Stimulated activated naive CD8-positive, alpha-beta T cell treated with anti-CD3 and anti-CD28 coated beads, Interleukin-15, amount 100 ng/mL, for 72 hours (primary cell): Measurements from ENCODE around the gene KRT7.
"Not testable (repeated sequence)": the region's sequence is repeated elsewhere in the genome, so short reads cannot be mapped to it uniquely, and the experiment has no call there.

Experiments
- ATAC-seq: fragments of 150-1000 bp; cut with Tn5 transposase; 2 replicates; pipeline ENCODE4 v1.10.0; 2021; ENCODE audit warnings: mild to moderate bottlenecking, moderate library complexity
- DNase-seq, 2 donors: peaks; one replicate each; pipeline ENCODE4 v3.0.0; 2021 to 2022
- H3K27ac Mint-ChIP-seq, 2 donors: one replicate each; pipeline ENCODE4 v1.8.0; 2022; ENCODE audit warnings: mild to moderate bottlenecking in 2 of 2, mixed read lengths in 2 of 2, moderate library complexity in 2 of 2
- H3K27me3 Mint-ChIP-seq: one replicate; pipeline ENCODE4 v1.8.0; 2022; ENCODE audit warnings: mixed read lengths
- H3K4me1 Mint-ChIP-seq: one replicate; pipeline ENCODE4 v1.8.0; 2022; ENCODE audit warnings: mild to moderate bottlenecking, mixed read lengths
- H3K4me3 Mint-ChIP-seq, 2 donors: one replicate each; pipeline ENCODE4 v1.8.0; 2022; ENCODE audit warnings: mild to moderate bottlenecking in 2 of 2, mixed read lengths in 2 of 2, moderate library complexity in 1 of 2
- H3K9me3 Mint-ChIP-seq, 2 donors: one replicate each; pipeline ENCODE4 v1.8.0; 2022; ENCODE audit warnings: mixed read lengths in 2 of 2

Gene KRT7

GRCh38 chr12:52230364-52231281, 2.4 kb upstream of the KRT7 start:
- Mint-ChIP-seq H3K27ac (no peak overlapping the region), H3K9me3 (no peaks in the 10 kb centered on the region), H3K4me3 (no peak overlapping the region), H3K27me3 (peaks cover 93% of the 10 kb centered on the region), H3K4me1 (peaks cover 6% of the 10 kb centered on the region)
- ATAC-seq, result no peak
- no peak for DNase-seq

GRCh38 chr12:52231305-52232202, 1.5 kb upstream of the KRT7 start:
- H3K9me3 Mint-ChIP-seq, result no peaks in the 10 kb centered on the region
- H3K27ac Mint-ChIP-seq, result no peak overlapping the region
- peaks cover 6% of the 10 kb centered on the region for H3K4me1 Mint-ChIP-seq
- DNase-seq, result no peak
- peaks cover 91% of the 10 kb centered on the region for H3K27me3 Mint-ChIP-seq
- no peak for ATAC-seq
- no peak overlapping the region for H3K4me3 Mint-ChIP-seq

GRCh38 chr12:52232203-52232673, 805 bp upstream of the KRT7 start:
- ATAC-seq (no peak), DNase-seq (no peak)
- Mint-ChIP-seq H3K4me1 (peaks cover 6% of the 10 kb centered on the region), H3K9me3 (no peaks in the 10 kb centered on the region), H3K27ac (no peak overlapping the region), H3K4me3 (no peak overlapping the region), H3K27me3 (peaks cover 84% of the 10 kb centered on the region)

- Mint-ChIP-seq H3K27me3 (peaks cover 75% of the 10 kb centered on the region), H3K9me3 (no peaks in the 10 kb centered on the region), H3K4me3 (no peak overlapping the region), H3K4me1 (peaks cover 6% of the 10 kb centered on the region), H3K27ac (no peak overlapping the region)
- DNase-seq (no peak), ATAC-seq (no peak)
These were observed 592 bp downstream of the KRT7 start for GRCh38 chr12:52233462-52234207.

- Mint-ChIP-seq H3K9me3 (no peaks in the 10 kb centered on the region), H3K4me1 (peaks cover 6% of the 10 kb centered on the region), H3K27me3 (peaks cover 75% of the 10 kb centered on the region), H3K4me3 (no peak overlapping the region), H3K27ac (no peak overlapping the region)
- ATAC-seq (peak; percentile 18), DNase-seq (no peak)
These were observed 1.3 kb downstream of the KRT7 start for GRCh38 chr12:52234223-52234810.

GRCh38 chr12:52235001-52235764, 2.1 kb downstream of the KRT7 start:
- Mint-ChIP-seq H3K4me3 (no peak overlapping the region), H3K27ac (no peak overlapping the region), H3K9me3 (no peaks in the 10 kb centered on the region), H3K27me3 (peaks cover 71% of the 10 kb centered on the region), H3K4me1 (peaks cover 6% of the 10 kb centered on the region)
- no peak for ATAC-seq
- DNase-seq, result no peak

- Mint-ChIP-seq H3K9me3 (no peaks in the 10 kb centered on the region), H3K27me3 (peaks cover 64% of the 10 kb centered on the region), H3K4me1 (peaks cover 6% of the 10 kb centered on the region), H3K27ac (no peak overlapping the region), H3K4me3 (no peak overlapping the region)
- DNase-seq, result no peak
- no peak for ATAC-seq
These were observed 2.8 kb downstream of the KRT7 start for GRCh38 chr12:52235822-52236361.

GRCh38 chr12:52236386-52237050, 3.5 kb downstream of the KRT7 start:
- DNase-seq, result no peak
- no peak overlapping the region for H3K4me3 Mint-ChIP-seq
- peaks cover 57% of the 10 kb centered on the region for H3K27me3 Mint-ChIP-seq
- H3K9me3 Mint-ChIP-seq, result no peaks in the 10 kb centered on the region
- no peak overlapping the region for H3K27ac Mint-ChIP-seq
- no peak for ATAC-seq
- H3K4me1 Mint-ChIP-seq, result peaks cover 12% of the 10 kb centered on the region

GRCh38 chr12:52238207-52238840, 5.3 kb downstream of the KRT7 start:
- Mint-ChIP-seq H3K4me3 (no peak overlapping the region), H3K4me1 (peaks cover 25% of the 10 kb centered on the region), H3K27ac (no peak overlapping the region), H3K9me3 (no peaks in the 10 kb centered on the region), H3K27me3 (peaks cover 39% of the 10 kb centered on the region)
- DNase-seq, result no peak
- no peak for ATAC-seq

GRCh38 chr12:52238916-52239646, 6.0 kb downstream of the KRT7 start:
- Mint-ChIP-seq H3K27ac (peak overlapping the region in 1 of 2 donors; percentile 74), H3K27me3 (peaks cover 32% of the 10 kb centered on the region), H3K4me1 (peaks cover 27% of the 10 kb centered on the region), H3K4me3 (no peak overlapping the region), H3K9me3 (no peaks in the 10 kb centered on the region)
- ATAC-seq (no peak), DNase-seq (no peak)

- Mint-ChIP-seq H3K4me3 (no peak overlapping the region), H3K27me3 (peaks cover 25% of the 10 kb centered on the region), H3K4me1 (peaks cover 34% of the 10 kb centered on the region), H3K9me3 (no peaks in the 10 kb centered on the region), H3K27ac (peak overlapping the region in 1 of 2 donors; percentile 74)
- ATAC-seq, result no peak
- DNase-seq, result no peak
These were observed 6.7 kb downstream of the KRT7 start for GRCh38 chr12:52239767-52240166.

GRCh38 chr12:52240247-52240646, 7.2 kb downstream of the KRT7 start:
- peaks cover 20% of the 10 kb centered on the region for H3K27me3 Mint-ChIP-seq
- not testable (repeated sequence) for ATAC-seq, H3K9me3 Mint-ChIP-seq

More at GRCh38 chr12:52240247-52240646, 7.2 kb downstream of the KRT7 start:
- not testable (repeated sequence) for H3K27ac Mint-ChIP-seq, DNase-seq, H3K4me3 Mint-ChIP-seq
- H3K4me1 Mint-ChIP-seq, result peaks cover 39% of the 10 kb centered on the region
